ENCODE measurements around the gene RBM6. TPM values are rescaled to one million over a fixed set of nuclear protein-coding genes. Genes with fewer than 3 reads are reported as not detected.
A peak's percentile ranks its signal among the peaks of the same experiment; 100 is the strongest.

Gene RBM6
- total RNA-seq, 1 donor from 2014 or later, result 169 TPM

DNA sequence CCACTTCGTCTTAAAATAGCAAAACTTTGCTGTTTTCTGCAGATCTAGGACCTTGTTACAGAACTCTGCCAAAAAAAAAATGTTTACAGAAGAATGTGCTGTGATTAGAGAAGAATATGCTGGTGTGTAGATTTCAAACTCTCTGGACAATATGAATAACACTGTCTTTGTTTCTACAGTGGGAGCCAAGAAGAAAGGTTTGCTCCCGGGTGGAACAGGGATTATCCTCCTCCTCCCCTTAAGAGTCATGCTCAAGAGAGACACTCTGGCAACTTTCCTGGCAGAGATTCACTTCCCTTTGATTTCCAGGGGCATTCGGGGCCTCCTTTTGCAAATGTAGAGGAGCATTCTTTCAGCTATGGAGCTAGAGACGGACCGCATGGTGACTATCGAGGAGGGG, 27.3 kb downstream of the RBM6 start:
- Mint-ChIP-seq H3K27me3 (ENCODE audit: unreplicated experiment) (peaks cover 2% of the 10 kb centered on the region), H3K4me1 (ENCODE audit: low read depth, unreplicated experiment) (peaks cover 2% of the 10 kb centered on the region), H3K27ac (ENCODE audit: unreplicated experiment) (no peak overlapping the region), H3K9me3 (ENCODE audit: unreplicated experiment) (no peaks in the 10 kb centered on the region), H3K4me3 (ENCODE audit: unreplicated experiment) (no peak overlapping the region), H3K36me3 (ENCODE audit: unreplicated experiment) (peaks cover 9% of the 10 kb centered on the region)
- TF ChIP-seq, protein P1, sequence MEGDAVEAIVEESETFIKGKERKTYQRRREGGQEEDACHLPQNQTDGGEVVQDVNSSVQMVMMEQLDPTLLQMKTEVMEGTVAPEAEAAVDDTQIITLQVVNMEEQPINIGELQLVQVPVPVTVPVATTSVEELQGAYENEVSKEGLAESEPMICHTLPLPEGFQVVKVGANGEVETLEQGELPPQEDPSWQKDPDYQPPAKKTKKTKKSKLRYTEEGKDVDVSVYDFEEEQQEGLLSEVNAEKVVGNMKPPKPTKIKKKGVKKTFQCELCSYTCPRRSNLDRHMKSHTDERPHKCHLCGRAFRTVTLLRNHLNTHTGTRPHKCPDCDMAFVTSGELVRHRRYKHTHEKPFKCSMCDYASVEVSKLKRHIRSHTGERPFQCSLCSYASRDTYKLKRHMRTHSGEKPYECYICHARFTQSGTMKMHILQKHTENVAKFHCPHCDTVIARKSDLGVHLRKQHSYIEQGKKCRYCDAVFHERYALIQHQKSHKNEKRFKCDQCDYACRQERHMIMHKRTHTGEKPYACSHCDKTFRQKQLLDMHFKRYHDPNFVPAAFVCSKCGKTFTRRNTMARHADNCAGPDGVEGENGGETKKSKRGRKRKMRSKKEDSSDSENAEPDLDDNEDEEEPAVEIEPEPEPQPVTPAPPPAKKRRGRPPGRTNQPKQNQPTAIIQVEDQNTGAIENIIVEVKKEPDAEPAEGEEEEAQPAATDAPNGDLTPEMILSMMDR (IDR thresholded peaks at IDR 0.05; ENCODE audit: partially characterized antibody, unreplicated experiment), result no peak
- DNase-seq, result no peak

DNA sequence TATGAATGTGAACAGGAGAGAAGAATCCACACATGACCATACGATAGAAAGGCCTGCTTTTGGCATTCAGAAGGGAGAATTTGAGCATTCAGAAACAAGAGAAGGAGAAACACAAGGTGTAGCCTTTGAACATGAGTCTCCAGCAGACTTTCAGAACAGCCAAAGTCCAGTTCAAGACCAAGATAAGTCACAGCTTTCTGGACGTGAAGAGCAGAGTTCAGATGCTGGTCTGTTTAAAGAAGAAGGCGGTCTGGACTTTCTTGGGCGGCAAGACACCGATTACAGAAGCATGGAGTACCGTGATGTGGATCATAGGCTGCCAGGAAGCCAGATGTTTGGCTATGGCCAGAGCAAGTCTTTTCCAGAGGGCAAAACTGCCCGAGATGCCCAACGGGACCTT, 28.4 kb downstream of the RBM6 start:
- peaks cover 9% of the 10 kb centered on the region for H3K36me3 Mint-ChIP-seq (ENCODE audit: unreplicated experiment)
- no peak overlapping the region for H3K27ac Mint-ChIP-seq (ENCODE audit: unreplicated experiment)
- peaks cover 2% of the 10 kb centered on the region for H3K4me1 Mint-ChIP-seq (ENCODE audit: low read depth, unreplicated experiment)
- H3K27me3 Mint-ChIP-seq (ENCODE audit: unreplicated experiment), result peaks cover 2% of the 10 kb centered on the region
- no peaks in the 10 kb centered on the region for H3K9me3 Mint-ChIP-seq (ENCODE audit: unreplicated experiment)
- H3K4me3 Mint-ChIP-seq (ENCODE audit: unreplicated experiment), result no peak overlapping the region
- TF ChIP-seq, protein P1 (IDR thresholded peaks at IDR 0.05; ENCODE audit: partially characterized antibody, unreplicated experiment), result no peak
- no peak for DNase-seq

DNA sequence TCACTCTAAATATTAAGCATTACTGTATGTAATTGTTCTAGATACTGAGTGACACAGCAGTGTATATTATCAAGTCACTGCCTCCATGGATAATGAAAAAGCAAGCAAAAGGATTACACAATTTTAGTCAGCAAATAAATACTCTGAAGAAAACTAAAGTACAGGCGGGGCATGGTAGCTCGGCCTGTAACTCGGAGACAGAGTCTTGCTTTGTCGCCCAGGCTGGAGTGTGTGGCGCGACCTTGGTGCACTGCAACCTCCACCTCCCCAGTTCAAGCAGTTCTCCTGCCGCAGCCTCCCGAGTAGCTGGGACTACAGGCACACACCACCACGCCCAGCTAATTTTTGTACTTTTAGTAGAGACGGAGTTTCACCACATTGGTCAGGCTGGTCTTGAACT, 32.7 kb downstream of the RBM6 start:
- TF ChIP-seq, protein P1 (IDR thresholded peaks at IDR 0.05; ENCODE audit: partially characterized antibody, unreplicated experiment), result no peak
- no peaks in the 10 kb centered on the region for H3K27me3 Mint-ChIP-seq (ENCODE audit: unreplicated experiment)
- H3K27ac Mint-ChIP-seq (ENCODE audit: unreplicated experiment), result no peak overlapping the region
- peaks cover 6% of the 10 kb centered on the region for H3K36me3 Mint-ChIP-seq (ENCODE audit: unreplicated experiment)
- no peaks in the 10 kb centered on the region for H3K9me3 Mint-ChIP-seq (ENCODE audit: unreplicated experiment)
- no peak for DNase-seq
- H3K4me3 Mint-ChIP-seq (ENCODE audit: unreplicated experiment), result no peak overlapping the region
- no peaks in the 10 kb centered on the region for H3K4me1 Mint-ChIP-seq (ENCODE audit: low read depth, unreplicated experiment)

DNA sequence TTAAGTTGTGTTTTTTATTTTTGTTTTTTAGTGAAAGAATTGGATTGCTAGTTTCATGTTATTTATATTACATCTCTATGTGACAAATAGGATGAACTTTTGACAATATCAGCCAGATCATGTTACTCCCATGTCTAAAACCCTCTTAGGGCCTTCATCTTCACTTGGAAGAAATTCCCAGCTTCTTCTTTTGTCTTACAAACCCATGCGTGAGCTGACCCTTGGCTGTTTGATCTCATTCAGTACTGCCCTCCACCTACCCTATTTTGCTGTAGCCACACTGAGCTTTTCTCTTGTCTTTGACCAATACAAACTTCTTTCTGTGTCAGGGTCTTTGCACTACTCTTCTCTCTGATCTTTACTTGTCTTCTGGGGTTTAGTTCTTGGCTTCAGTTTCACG, 37.0 kb downstream of the RBM6 start:
- DNase-seq, result no peak
- Mint-ChIP-seq H3K36me3 (ENCODE audit: unreplicated experiment) (no peaks in the 10 kb centered on the region), H3K4me3 (ENCODE audit: unreplicated experiment) (no peak overlapping the region), H3K9me3 (ENCODE audit: unreplicated experiment) (no peaks in the 10 kb centered on the region), H3K27me3 (ENCODE audit: unreplicated experiment) (no peaks in the 10 kb centered on the region), H3K27ac (ENCODE audit: unreplicated experiment) (no peak overlapping the region), H3K4me1 (ENCODE audit: low read depth, unreplicated experiment) (no peaks in the 10 kb centered on the region)
- TF ChIP-seq, protein P1 (IDR thresholded peaks at IDR 0.05; ENCODE audit: partially characterized antibody, unreplicated experiment), result no peak

DNA sequence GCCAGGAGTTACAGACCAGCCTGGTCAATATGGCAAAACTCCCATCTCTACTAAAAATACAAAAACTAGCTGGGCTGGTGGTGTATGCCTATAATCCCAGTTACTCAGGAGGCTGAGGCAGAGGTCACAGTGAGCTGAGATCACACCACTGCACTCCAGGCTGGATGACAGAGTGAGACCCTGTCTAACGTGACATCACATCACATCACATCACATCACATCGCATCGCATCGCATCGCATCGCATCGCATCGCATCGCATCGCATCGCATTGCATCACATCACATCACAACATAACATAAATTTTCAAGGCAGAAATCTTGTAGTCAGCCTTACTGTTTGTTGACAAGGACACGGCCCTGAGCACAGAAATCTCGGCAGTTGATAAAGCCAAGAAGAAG, 44.4 kb downstream of the RBM6 start:
- no peak for DNase-seq
- Mint-ChIP-seq H3K9me3 (ENCODE audit: unreplicated experiment) (no peaks in the 10 kb centered on the region), H3K4me1 (ENCODE audit: low read depth, unreplicated experiment) (no peaks in the 10 kb centered on the region), H3K27me3 (ENCODE audit: unreplicated experiment) (peaks cover 1% of the 10 kb centered on the region), H3K36me3 (ENCODE audit: unreplicated experiment) (no peaks in the 10 kb centered on the region), H3K27ac (ENCODE audit: unreplicated experiment) (peak overlapping the region; percentile 43), H3K4me3 (ENCODE audit: unreplicated experiment) (no peak overlapping the region)
- TF ChIP-seq, protein P1 (IDR thresholded peaks at IDR 0.05; ENCODE audit: partially characterized antibody, unreplicated experiment), result no peak
